ENCODE results near the gene ZNF442.
A peak's percentile ranks its signal among the peaks of the same experiment; 100 is the strongest.
"Not testable (repeated sequence)": the region's sequence is repeated elsewhere in the genome, so short reads cannot be mapped to it uniquely, and the experiment has no call there.

Gene ZNF442

GRCh38 chr19:12331211-12331941, 34.1 kb downstream of the ZNF442 start:
- peak in 1 of 3 donors; percentile 42 for DNase-seq (ENCODE audit: low read depth in 3 of 3, low spot score in 1 of 3)

GRCh38 chr19:12330340-12330739, 35.1 kb downstream of the ZNF442 start:
- DNase-seq (ENCODE audit: low read depth in 3 of 3, low spot score in 1 of 3) = no peak

GRCh38 chr19:12325690-12326089, 39.8 kb downstream of the ZNF442 start:
- no peak for DNase-seq (ENCODE audit: low read depth in 3 of 3, low spot score in 1 of 3)

- no peak for DNase-seq (ENCODE audit: low read depth in 3 of 3, low spot score in 1 of 3)
These were observed 46.6 kb downstream of the ZNF442 start for GRCh38 chr19:12318782-12319413.

- DNase-seq (ENCODE audit: low read depth in 3 of 3, low spot score in 1 of 3) = no peak
These were observed 50.9 kb downstream of the ZNF442 start for GRCh38 chr19:12314553-12314952.

- DNase-seq (ENCODE audit: low read depth in 3 of 3, low spot score in 1 of 3) = not testable (repeated sequence)
These were observed 56.6 kb downstream of the ZNF442 start for GRCh38 chr19:12308891-12309290.

All from stimulated activated CD4-positive, alpha-beta T cell treated with anti-CD3 and anti-CD28 coated beads, TNF-alpha, amount 100 ng/mL, for 1 hour (primary cell).